HL-60 (cell line): ENCODE results near the gene FSIP1.

Experiments
- DNase-seq, 2 experiments: peaks; one replicate each; pipeline ENCODE4 v3.0.0-alpha.2; 2010 to 2020; ENCODE audit warnings: low read depth in 1 of 2, low spot score in 1 of 2
- H3K27ac ChIP-seq: fragments of 250-450 bp; sonication (Bioruptor Pico); replicated peaks from 2 replicates; pipeline ENCODE4 v1.5.1; 2020; ENCODE audit warnings: mild to moderate bottlenecking, moderate library complexity
- H3K27me3 ChIP-seq: fragments of 250-450 bp; sonication (Bioruptor Pico); 2 replicates; pipeline ENCODE4 v1.5.1; 2021; ENCODE audit warnings: mild to moderate bottlenecking, moderate library complexity; ENCODE audit not compliant: insufficient read depth, poor library complexity, severe bottlenecking
- H3K4me3 ChIP-seq: replicated peaks from 2 replicates; pipeline ENCODE4 v1.5.1; 2011; ENCODE audit warnings: mild to moderate bottlenecking, control low read depth, low read length; ENCODE audit not compliant: insufficient read depth
- CTCF ChIP-seq: IDR thresholded peaks from one replicate; pipeline ENCODE4 v1.5.1; 2011; ENCODE audit warnings: low read length, control low read depth, inconsistent platforms; ENCODE audit not compliant: insufficient read depth
- GABPA ChIP-seq: IDR thresholded peaks from 2 replicates; pipeline ENCODE4 v1.6.1; 2012; ENCODE audit warnings: low read depth
- POLR2AphosphoS5 ChIP-seq: IDR thresholded peaks from 2 replicates; pipeline ENCODE4 v1.6.1; 2012; ENCODE audit warnings: low read depth
- SPI1 ChIP-seq: IDR thresholded peaks from 2 replicates; pipeline ENCODE4 v1.6.1; 2012; ENCODE audit warnings: low read depth, mild to moderate bottlenecking, borderline replicate concordance
- TF ChIP-seq, protein P1 (sequence below): IDR thresholded peaks from 2 replicates; pipeline ENCODE4 v1.6.1; 2012; ENCODE audit warnings: low read depth; ENCODE audit not compliant: insufficient replicate concordance

Gene FSIP1

GRCh38 chr15:39744334-39745103, 38.1 kb downstream of the FSIP1 start:
- Histone ChIP-seq H3K27ac (no peak overlapping the region), H3K4me3 (no peak overlapping the region), H3K27me3 (no peaks in the 10 kb centered on the region)
- TF ChIP-seq POLR2AphosphoS5 (no peak), GABPA (no peak), CTCF (no peak), SPI1 (no peak)
- TF ChIP-seq, protein P1, sequence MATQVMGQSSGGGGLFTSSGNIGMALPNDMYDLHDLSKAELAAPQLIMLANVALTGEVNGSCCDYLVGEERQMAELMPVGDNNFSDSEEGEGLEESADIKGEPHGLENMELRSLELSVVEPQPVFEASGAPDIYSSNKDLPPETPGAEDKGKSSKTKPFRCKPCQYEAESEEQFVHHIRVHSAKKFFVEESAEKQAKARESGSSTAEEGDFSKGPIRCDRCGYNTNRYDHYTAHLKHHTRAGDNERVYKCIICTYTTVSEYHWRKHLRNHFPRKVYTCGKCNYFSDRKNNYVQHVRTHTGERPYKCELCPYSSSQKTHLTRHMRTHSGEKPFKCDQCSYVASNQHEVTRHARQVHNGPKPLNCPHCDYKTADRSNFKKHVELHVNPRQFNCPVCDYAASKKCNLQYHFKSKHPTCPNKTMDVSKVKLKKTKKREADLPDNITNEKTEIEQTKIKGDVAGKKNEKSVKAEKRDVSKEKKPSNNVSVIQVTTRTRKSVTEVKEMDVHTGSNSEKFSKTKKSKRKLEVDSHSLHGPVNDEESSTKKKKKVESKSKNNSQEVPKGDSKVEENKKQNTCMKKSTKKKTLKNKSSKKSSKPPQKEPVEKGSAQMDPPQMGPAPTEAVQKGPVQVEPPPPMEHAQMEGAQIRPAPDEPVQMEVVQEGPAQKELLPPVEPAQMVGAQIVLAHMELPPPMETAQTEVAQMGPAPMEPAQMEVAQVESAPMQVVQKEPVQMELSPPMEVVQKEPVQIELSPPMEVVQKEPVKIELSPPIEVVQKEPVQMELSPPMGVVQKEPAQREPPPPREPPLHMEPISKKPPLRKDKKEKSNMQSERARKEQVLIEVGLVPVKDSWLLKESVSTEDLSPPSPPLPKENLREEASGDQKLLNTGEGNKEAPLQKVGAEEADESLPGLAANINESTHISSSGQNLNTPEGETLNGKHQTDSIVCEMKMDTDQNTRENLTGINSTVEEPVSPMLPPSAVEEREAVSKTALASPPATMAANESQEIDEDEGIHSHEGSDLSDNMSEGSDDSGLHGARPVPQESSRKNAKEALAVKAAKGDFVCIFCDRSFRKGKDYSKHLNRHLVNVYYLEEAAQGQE: no peak
- DNase-seq: no peak

DNA sequence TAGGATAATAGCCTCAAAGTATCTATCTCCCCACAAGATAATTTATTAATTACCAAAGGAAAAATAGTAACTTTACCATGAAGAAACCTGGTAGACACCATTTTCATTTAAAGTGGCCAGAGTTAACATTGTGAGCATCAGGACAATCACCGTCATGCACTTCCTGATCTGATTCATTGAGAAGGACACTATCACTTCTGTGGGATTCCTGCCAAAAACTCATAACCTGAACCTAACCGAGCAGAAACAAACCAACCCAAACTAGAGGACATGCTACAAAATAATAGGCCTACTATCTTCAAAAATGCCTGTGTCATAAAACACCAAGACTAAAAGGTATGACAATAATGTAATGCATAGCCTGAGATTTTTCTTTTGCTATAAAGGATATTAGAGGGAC, 39.0 kb downstream of the FSIP1 start:
- H3K27ac ChIP-seq: no peak overlapping the region
- H3K27me3 ChIP-seq: no peaks in the 10 kb centered on the region
- no peak overlapping the region for H3K4me3 ChIP-seq
- DNase-seq: no peak
- no peak for TF ChIP-seq GABPA
- TF ChIP-seq CTCF: no peak
- no peak for TF ChIP-seq SPI1
- TF ChIP-seq, protein P1: no peak
- TF ChIP-seq POLR2AphosphoS5: no peak

GRCh38 chr15:39741258-39741657, 41.4 kb downstream of the FSIP1 start:
- H3K27ac ChIP-seq: no peak overlapping the region
- no peaks in the 10 kb centered on the region for H3K27me3 ChIP-seq
- DNase-seq: no peak
- TF ChIP-seq GABPA (no peak), POLR2AphosphoS5 (no peak), SPI1 (no peak), CTCF (no peak)
- TF ChIP-seq, protein P1: no peak
- no peak overlapping the region for H3K4me3 ChIP-seq
